ENCODE data around the gene PLEKHG4B.
"Not testable (repeated sequence)": the region's sequence is repeated elsewhere in the genome, so short reads cannot be mapped to it uniquely, and the experiment has no call there.

Gene PLEKHG4B, protein sequence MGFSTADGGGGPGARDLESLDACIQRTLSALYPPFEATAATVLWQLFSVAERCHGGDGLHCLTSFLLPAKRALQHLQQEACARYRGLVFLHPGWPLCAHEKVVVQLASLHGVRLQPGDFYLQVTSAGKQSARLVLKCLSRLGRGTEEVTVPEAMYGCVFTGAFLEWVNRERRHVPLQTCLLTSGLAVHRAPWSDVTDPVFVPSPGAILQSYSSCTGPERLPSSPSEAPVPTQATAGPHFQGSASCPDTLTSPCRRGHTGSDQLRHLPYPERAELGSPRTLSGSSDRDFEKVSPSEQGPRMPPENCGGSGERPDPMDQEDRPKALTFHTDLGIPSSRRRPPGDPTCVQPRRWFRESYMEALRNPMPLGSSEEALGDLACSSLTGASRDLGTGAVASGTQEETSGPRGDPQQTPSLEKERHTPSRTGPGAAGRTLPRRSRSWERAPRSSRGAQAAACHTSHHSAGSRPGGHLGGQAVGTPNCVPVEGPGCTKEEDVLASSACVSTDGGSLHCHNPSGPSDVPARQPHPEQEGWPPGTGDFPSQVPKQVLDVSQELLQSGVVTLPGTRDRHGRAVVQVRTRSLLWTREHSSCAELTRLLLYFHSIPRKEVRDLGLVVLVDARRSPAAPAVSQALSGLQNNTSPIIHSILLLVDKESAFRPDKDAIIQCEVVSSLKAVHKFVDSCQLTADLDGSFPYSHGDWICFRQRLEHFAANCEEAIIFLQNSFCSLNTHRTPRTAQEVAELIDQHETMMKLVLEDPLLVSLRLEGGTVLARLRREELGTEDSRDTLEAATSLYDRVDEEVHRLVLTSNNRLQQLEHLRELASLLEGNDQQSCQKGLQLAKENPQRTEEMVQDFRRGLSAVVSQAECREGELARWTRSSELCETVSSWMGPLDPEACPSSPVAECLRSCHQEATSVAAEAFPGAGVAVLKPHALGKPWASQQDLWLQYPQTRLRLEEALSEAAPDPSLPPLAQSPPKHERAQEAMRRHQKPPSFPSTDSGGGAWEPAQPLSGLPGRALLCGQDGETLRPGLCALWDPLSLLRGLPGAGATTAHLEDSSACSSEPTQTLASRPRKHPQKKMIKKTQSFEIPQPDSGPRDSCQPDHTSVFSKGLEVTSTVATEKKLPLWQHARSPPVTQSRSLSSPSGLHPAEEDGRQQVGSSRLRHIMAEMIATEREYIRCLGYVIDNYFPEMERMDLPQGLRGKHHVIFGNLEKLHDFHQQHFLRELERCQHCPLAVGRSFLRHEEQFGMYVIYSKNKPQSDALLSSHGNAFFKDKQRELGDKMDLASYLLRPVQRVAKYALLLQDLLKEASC (N-terminal part only)

DNA sequence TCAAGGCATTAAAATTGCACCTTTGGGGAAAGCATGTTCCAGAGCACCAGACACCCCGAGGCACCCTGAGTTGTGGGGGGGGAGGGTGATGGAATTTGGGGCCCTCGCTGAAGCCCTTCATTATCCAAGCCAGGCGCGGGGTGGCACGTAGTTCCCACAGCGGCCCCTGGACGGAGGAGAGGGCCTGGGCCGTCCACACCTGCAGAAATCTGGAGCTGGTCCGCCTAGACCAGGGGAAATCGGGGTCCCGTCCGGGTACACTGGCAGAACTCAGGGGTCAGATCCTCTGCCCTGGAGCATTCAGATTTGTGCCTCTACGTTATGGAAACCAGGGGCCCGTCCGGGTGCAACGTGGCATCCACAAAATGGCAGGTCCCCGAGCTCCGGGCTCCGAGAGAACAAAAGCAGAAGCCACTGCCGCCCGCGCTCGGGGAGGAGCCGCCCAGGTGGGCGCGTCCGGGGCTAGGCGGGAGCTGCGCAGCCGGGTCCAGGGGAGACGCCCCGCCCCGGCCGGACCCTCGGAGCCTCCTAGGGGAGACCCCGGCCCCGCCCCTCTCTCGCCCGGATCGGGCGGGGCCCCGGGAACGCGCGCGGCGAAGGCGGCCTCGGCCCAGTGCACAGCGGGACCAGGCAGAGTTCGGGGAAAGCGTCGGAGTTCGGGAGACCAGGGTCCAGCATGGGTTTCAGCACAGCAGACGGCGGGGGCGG, at the start of gene PLEKHG4B:
Gene PLEKHG4B, plus strand, starts transcription at position 613 of the 708 bp plus-strand sequence. Its CDS starts 64 bp downstream, at position 677.
- TF ChIP-seq, protein P1, sequence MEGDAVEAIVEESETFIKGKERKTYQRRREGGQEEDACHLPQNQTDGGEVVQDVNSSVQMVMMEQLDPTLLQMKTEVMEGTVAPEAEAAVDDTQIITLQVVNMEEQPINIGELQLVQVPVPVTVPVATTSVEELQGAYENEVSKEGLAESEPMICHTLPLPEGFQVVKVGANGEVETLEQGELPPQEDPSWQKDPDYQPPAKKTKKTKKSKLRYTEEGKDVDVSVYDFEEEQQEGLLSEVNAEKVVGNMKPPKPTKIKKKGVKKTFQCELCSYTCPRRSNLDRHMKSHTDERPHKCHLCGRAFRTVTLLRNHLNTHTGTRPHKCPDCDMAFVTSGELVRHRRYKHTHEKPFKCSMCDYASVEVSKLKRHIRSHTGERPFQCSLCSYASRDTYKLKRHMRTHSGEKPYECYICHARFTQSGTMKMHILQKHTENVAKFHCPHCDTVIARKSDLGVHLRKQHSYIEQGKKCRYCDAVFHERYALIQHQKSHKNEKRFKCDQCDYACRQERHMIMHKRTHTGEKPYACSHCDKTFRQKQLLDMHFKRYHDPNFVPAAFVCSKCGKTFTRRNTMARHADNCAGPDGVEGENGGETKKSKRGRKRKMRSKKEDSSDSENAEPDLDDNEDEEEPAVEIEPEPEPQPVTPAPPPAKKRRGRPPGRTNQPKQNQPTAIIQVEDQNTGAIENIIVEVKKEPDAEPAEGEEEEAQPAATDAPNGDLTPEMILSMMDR (IDR thresholded peaks at IDR 0.05; ENCODE audit: insufficient read depth, missing control alignments), result no peak
- FAIRE-seq (no peak), DNase-seq (ENCODE audit: insufficient read length, low spot score) (no peak)

DNA sequence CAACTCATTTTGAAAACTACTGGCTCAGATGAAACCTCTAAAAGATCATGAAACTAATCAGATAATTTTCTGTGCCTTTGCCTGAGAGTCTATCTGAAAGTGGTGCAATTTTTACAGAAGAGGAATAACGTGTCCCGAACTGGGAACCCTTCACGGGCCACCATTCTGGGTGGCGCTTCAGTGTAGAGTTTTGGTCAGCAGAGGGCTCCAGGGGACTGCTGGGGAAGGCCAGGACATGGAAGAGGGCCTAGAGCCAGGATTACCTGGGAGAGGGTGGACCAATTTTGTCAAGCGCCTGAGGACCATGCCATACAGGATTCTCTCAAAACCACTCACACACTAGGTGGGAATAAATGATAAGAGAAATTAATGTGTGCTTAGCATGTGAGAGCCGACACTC, 49.7 kb upstream of the PLEKHG4B start:
- TF ChIP-seq, protein P1 (IDR thresholded peaks at IDR 0.05; ENCODE audit: insufficient read depth, missing control alignments), result peak; percentile 33
- FAIRE-seq (no peak), DNase-seq (ENCODE audit: insufficient read length, low spot score) (no peak)

DNA sequence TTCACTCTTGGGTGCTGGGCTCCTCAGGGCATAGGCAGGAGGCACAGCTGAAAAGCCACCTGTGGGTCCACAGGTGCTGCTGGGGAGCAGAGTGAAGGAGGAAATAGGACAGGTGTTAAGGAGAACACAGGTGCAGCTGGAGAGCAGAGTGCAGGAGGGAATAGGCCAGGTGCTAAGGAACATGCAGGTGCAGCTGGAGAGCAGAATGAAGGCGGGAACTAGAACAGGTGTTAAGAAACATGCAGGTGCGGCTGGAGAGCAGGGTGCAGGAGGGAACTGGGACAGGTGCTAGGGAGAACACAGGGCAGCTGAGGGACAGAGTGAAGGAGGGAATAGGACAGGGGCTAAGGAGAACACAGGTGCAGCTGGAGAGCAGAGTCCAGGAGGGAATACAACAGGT, 43.8 kb upstream of the PLEKHG4B start:
- FAIRE-seq, result no peak
- no peak for DNase-seq (ENCODE audit: insufficient read length, low spot score)
- TF ChIP-seq, protein P1 (IDR thresholded peaks at IDR 0.05; ENCODE audit: insufficient read depth, missing control alignments), result no peak

DNA sequence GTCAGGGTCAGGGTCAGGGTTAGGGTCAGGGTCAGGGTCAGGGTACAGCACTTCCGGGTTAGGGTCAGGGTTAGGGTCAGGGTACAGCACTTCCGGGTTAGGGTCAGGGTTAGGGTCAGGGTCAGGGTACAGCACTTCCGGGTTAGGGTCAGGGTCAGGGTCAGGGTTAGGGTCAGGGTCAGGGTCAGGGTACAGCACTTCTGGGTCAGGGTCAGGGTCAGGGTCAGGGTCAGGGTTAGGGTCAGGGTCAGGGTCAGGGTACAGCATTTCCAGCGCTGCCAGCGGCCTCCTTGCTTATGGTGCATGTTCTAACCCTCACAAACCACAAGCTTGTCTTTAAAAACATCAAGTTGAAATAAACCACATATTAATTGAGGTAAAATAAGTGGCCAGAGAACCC, 42.4 kb upstream of the PLEKHG4B start:
- not testable (repeated sequence) for DNase-seq (ENCODE audit: insufficient read length, low spot score); FAIRE-seq

DNA sequence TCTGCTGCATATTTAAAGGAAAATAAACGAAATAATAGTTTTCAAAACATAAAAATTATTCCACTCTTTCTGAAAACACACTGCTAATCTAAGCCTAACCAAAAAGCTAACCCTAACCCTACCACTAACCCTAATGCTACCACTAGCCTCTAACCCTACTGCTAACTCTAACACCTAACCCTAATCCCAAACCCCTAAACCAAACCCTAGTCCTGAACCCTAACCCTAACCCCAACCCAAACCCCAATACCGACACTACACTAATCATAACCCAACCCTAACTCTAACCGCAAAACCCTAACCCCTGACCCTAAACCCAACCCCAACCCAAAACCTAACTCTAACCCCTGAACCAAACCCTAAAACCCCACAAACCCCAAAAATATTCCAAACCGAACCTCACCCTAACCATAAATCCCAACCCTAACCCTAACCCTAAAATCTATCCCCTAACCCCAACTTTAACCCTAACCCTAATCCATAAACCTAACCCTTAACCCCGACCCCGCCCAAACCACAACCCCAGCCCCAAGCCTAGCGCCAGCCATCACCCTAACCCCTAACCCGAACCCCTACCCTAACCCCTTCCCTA, 41.9 kb upstream of the PLEKHG4B start:
- FAIRE-seq (no peak), DNase-seq (ENCODE audit: insufficient read length, low spot score) (no peak)
- TF ChIP-seq, protein P1 (IDR thresholded peaks at IDR 0.05; ENCODE audit: insufficient read depth, missing control alignments), result no peak

DNA sequence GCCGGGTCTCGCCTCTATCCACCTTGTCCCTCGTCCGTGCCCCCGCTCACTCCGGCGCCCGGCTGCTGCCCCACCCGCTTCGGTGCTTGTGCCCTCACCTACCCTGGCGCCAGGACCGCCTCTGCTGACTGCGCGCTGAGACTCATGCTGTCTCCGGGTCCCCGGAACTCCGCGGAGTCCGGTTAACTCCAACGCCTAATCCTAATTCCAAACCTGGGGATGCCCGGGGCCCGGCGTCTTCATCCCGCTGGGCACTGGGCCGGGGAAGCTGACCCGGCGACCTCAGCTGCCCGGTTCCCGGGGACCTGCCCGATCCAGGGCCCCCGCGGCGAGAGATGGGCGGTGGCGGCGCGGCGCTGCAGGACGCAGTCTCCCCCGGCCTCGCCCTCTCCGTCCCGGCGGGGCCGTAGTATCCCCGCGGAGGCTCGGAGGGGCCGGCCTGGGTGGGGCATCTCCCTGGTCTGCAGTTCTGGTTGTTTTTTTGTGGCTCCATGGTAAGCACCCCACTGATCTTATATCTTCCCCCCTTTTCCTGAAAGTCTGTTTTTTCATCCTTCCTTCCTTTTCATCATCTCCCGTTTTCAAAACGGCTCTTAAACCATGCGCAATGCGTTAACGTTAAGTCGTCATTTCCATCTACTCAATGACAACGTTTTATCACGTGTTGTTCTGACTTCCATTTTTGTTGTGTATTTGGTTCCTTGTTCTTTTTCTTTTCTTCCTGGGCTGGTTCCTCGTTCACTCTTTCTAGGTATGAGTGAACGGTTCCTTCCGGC, 41.1 kb upstream of the PLEKHG4B start:
- no peak for DNase-seq (ENCODE audit: insufficient read length, low spot score)
- TF ChIP-seq, protein P1 (IDR thresholded peaks at IDR 0.05; ENCODE audit: insufficient read depth, missing control alignments), result no peak
- FAIRE-seq, result no peak

All from D721Med (cell line).